Stimulated activated naive CD8-positive, alpha-beta T cell treated with anti-CD3 and anti-CD28 coated beads, Interleukin-15, Interleukin-2, amounts not matched to agents 100 ng/mL and 50 ng/mL, for 24 hours (primary cell): Measurements from ENCODE around the gene SNTG2.

Experiments used
- H3K27ac Mint-ChIP-seq: one replicate; pipeline ENCODE4 v1.8.0; 2021; ENCODE audit warnings: mild to moderate bottlenecking, mixed read lengths
- H3K27me3 Mint-ChIP-seq: one replicate; pipeline ENCODE4 v1.8.0; 2021; ENCODE audit warnings: mixed read lengths
- H3K36me3 Mint-ChIP-seq: one replicate; pipeline ENCODE4 v1.8.0; 2021; ENCODE audit warnings: low read depth, mixed read lengths
- H3K4me1 Mint-ChIP-seq: one replicate; pipeline ENCODE4 v1.8.0; 2021; ENCODE audit warnings: low read depth, mixed read lengths
- H3K4me3 Mint-ChIP-seq: one replicate; pipeline ENCODE4 v1.8.0; 2021; ENCODE audit warnings: mild to moderate bottlenecking, mixed read lengths
- H3K9me3 Mint-ChIP-seq: one replicate; pipeline ENCODE4 v1.8.0; 2021; ENCODE audit warnings: mixed read lengths

Gene SNTG2

DNA sequence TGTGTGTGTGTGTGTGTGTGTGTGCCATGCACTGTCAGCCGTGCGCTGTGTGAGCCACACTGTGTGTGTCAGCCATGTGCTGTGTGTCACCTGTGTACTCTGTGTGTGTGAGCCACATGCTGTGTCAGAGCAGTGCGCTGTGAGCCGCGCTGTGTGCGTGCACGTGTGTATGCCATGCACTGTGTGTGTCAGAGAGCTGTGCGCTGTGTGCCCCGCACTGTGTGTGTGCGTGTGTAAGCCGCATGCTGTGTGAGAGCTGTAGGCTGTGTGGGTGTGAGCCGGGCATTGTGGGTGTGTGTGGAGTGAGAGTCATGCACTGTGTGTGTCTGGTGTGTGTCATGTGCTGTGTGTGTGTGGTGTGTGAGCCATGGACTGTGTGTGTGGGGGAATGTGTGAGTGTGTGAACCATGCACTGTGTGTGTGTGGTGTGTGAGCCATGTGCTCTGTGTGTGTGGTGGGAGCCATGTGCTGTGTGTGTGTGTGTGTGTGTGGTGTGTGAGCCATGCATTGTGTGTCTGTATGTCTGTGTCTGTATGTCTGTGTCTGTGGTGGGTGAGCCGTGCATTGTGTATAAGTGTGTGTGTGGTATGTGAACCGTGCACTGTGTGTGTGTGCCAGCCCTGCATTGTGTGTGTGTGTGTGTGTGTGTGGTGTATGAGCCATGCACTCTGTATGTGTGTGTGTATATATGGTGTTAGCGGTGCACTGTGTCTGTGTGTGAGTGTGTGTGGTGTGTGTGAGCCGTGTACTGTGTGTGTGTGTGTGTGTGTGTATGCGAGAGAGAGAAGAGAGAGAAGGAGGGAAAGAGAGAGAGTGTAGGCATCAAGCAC, 356.3 kb downstream of the SNTG2 start:
- Mint-ChIP-seq H3K9me3 (no peaks in the 10 kb centered on the region), H3K4me3 (no peak overlapping the region), H3K4me1 (peaks cover 7% of the 10 kb centered on the region), H3K27ac (no peak overlapping the region), H3K27me3 (no peaks in the 10 kb centered on the region), H3K36me3 (no peaks in the 10 kb centered on the region)

DNA sequence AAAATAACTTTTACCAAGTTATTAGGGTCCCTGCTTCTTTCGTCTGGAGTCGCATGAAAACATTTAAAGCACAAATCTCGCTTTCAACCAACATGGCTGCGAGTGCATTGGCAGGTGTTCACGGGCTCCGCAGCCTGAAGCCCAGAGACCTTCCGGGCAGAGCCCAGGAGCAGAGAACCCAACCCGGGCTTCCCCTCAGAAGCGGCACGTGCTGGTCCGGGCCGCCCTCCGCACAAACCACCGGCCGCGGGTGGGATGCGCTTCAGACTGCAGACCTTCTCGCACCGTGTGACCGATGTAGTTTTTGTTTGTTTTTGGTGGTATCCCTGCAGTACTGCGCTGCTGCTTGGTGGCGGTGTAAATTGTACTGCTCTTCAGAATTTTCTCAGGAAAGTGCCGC, 357.0 kb downstream of the SNTG2 start:
- Mint-ChIP-seq H3K27me3 (no peaks in the 10 kb centered on the region), H3K4me1 (peaks cover 2% of the 10 kb centered on the region), H3K36me3 (no peaks in the 10 kb centered on the region), H3K9me3 (no peaks in the 10 kb centered on the region), H3K4me3 (no peak overlapping the region), H3K27ac (no peak overlapping the region)

DNA sequence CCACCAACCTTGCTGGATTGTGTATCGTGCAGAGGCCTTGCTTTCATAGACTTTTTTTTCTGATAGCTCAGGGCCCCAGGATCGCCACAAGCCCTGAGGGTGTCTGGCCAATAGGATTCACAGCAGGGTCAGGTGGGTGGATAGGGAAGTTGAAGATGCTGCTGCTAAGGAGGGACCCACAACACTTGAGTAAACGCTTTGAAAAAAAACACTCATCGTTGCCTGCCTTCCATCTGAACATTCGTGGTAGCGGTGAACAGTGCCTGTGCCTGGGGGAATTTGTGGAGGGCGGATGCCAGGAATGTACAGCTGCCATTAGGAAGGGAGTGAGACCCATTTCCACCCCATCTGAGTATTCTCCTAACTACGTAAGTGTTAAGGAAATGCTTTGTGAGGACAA, 358.0 kb downstream of the SNTG2 start:
- Mint-ChIP-seq H3K27me3 (no peaks in the 10 kb centered on the region), H3K36me3 (no peaks in the 10 kb centered on the region), H3K4me1 (no peaks in the 10 kb centered on the region), H3K4me3 (no peak overlapping the region), H3K9me3 (no peaks in the 10 kb centered on the region), H3K27ac (no peak overlapping the region)

DNA sequence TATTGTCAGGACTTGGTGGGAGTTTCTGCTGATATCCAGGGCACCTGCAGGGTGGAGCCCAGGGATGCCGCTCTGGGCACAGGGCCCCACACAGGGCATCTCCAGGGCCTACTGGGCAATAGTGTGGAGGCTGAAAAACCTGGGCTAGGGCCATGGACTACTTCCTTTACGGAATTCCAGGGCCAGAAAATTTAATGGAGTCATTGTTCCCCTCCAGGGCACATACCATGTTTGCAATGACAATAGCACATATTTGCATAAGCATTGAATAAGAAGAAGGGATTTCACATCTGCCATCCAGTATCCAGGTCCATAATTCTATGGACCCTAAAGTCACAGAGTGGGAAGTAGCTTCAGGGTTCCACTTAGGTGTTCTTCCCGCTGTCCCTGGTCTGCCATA, 358.9 kb downstream of the SNTG2 start:
- Mint-ChIP-seq H3K4me1 (no peaks in the 10 kb centered on the region), H3K4me3 (no peak overlapping the region), H3K27me3 (no peaks in the 10 kb centered on the region), H3K36me3 (no peaks in the 10 kb centered on the region), H3K9me3 (no peaks in the 10 kb centered on the region), H3K27ac (no peak overlapping the region)

DNA sequence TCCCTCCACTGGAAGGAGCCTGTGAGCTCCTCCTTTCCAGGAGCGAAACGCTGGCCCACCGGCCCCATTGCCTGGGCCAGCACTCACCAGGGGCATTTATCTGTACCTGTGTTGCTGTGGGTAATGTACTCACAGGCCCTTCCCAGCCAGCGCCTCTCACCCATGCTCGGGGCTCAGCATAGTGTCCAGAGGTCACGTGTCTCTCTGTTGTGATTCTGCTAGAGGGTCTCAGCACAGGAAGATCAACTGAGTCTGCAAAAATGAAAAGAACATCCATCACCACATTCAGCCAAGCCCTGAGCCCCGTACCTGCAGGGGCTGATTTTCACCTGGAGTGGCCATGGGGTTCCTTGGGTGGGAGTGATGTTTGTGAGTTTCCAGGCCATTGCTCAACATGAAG, 359.6 kb downstream of the SNTG2 start:
- Mint-ChIP-seq H3K27ac (no peak overlapping the region), H3K4me1 (no peaks in the 10 kb centered on the region), H3K36me3 (no peaks in the 10 kb centered on the region), H3K27me3 (no peaks in the 10 kb centered on the region), H3K9me3 (no peaks in the 10 kb centered on the region), H3K4me3 (no peak overlapping the region)

DNA sequence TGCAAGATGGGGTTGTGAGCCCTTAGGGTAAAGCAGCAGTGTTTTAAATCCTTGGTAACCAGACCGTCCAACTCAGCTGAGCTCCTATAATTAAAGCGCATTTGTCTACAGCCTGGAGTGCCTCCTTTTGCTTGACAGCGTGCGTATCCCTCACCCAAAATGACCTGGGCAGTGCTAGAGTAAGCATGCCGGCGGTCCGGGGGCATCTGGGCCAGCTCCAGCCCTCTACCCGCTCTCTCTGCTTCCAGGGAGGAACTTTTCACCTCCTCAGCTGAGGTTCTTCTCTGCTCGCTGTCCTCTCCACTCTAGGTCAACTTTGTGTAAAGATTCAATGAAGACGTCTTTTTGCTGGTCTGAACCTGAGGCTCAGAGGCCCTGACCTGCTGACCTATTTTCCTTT, 360.2 kb downstream of the SNTG2 start:
- no peak overlapping the region for H3K27ac Mint-ChIP-seq
- H3K9me3 Mint-ChIP-seq, result no peaks in the 10 kb centered on the region
- H3K36me3 Mint-ChIP-seq, result no peaks in the 10 kb centered on the region
- H3K4me1 Mint-ChIP-seq, result no peaks in the 10 kb centered on the region
- peaks cover 2% of the 10 kb centered on the region for H3K27me3 Mint-ChIP-seq
- no peak overlapping the region for H3K4me3 Mint-ChIP-seq

DNA sequence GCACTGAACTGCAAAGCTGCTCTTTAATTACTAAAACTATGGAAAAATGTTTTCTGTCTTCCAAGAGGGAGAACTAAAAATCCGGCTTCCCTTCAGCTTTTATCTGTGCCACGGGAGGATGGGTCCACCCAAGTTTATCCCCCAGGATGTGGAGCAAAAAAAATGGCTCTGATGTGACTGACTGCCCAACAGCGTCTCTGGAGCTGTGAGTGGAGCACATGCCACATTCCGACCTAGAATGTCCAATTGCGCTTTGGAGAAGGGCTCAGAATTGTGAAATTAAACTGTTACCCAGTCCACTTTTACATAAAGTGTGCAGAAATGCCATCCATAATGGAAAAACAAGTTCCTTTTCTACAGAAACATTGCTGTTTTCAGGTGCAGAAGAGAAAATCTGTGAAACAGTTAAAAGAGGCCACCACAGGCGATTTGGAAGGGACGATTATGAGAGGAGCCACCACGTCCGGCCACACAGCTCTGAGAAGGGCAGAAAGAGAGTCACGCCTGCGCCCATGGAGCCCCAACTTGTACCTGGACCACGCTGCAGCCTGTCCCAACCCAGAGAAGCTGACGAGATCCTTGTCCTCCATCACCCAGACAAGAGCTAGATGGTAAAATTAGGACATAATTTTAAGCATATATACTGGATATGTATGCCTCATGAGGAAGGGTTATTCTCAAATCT, 362.7 kb downstream of the SNTG2 start:
- Mint-ChIP-seq H3K36me3 (no peaks in the 10 kb centered on the region), H3K27ac (no peak overlapping the region), H3K4me1 (no peaks in the 10 kb centered on the region), H3K4me3 (no peak overlapping the region), H3K27me3 (peaks cover 4% of the 10 kb centered on the region), H3K9me3 (no peaks in the 10 kb centered on the region)

DNA sequence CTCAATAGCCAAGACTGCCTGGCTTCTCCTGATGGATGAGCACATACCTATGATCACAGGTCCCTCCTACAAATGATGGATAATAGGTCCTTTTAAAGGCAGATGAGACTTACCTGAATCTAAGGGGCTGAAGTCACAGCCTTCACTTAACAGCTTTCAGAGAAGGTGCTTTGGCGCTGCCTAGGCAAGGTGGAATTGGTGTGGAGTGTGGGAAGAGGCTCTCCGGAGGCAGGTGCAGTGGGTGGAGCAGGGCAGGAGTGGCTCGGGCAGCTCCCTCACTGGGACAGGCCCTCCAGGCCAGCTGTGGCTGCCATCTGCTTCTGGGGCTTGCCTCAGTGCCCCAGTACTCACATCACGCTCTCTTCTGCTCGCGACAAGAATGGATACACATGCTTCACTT, 363.6 kb downstream of the SNTG2 start:
- Mint-ChIP-seq H3K4me3 (no peak overlapping the region), H3K27ac (no peak overlapping the region), H3K27me3 (peaks cover 4% of the 10 kb centered on the region), H3K9me3 (no peaks in the 10 kb centered on the region), H3K4me1 (no peaks in the 10 kb centered on the region), H3K36me3 (no peaks in the 10 kb centered on the region)

DNA sequence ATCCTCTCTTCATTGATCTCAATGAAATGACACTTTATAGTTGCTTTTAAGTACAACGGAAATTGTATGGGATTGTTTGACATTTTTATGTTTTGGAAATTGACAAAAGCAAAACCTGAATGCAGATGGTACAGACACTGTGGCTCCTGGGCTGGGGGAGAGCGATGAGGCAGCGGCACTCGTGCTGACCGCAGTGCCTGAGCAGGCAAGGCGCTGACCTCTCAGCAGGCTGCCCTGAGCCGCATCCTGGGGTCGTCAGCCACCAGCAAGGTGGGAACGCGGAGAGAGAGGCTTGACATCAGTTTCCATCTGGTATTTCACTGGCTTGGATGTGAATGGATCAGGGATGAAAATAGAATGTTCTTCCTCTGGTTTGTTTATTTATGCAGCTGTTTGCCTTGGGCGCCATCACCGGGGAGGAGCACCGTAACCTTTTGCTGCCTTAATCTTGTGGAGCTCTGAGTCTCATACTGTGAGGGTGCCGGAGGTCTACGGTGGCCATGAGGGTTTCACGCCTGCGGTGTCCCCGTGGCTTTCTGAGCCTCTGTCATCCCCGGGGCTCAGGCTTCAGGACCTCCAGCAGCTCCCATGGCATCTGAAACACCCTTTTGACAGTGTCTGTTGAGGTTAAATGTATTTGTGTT, 367.8 kb downstream of the SNTG2 start:
- Mint-ChIP-seq H3K27me3 (peaks cover 4% of the 10 kb centered on the region), H3K9me3 (no peaks in the 10 kb centered on the region), H3K27ac (no peak overlapping the region), H3K4me1 (no peaks in the 10 kb centered on the region), H3K4me3 (no peak overlapping the region), H3K36me3 (no peaks in the 10 kb centered on the region)

DNA sequence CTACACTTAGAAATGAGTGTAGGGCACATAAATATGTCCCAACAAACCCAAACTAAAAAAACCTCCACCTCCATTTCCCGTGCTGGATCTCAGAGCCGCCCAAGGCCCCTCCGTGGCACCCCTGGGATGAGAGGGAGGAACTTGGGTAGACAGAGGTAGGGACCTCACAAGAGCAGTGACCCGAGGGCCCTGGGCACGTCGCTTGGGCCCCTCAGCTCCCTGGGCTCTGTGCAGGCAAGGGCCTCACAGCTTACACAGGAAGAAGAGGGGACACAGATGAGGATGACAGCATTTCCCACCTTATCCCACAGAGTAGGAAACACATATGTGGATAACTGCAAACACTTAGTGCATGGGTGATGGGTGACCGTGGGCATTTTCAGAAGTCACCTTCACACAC, 368.7 kb downstream of the SNTG2 start:
- H3K36me3 Mint-ChIP-seq, result no peaks in the 10 kb centered on the region
- H3K4me1 Mint-ChIP-seq, result no peaks in the 10 kb centered on the region
- no peak overlapping the region for H3K27ac Mint-ChIP-seq
- no peak overlapping the region for H3K4me3 Mint-ChIP-seq
- peaks cover 4% of the 10 kb centered on the region for H3K27me3 Mint-ChIP-seq
- no peaks in the 10 kb centered on the region for H3K9me3 Mint-ChIP-seq

DNA sequence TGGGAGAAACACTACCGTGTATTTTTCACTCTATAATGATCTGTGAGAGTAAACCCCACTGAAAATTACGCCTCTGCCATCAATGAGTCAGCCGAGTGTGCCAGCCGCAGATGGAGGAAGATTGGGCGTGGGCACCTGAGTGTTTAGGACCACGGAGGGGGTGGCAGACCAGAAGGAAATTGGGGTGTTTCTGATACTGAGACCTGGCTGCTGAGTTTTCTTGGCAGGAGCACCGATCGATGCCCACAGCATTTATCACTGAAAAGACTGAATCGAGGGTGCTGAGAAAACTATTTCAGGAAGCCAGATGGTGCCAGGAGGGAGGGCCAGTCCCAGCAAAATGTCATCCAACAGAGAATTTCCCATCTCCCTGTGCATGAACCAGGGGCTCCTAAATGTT, 370.7 kb downstream of the SNTG2 start:
- Mint-ChIP-seq H3K27me3 (no peaks in the 10 kb centered on the region), H3K36me3 (no peaks in the 10 kb centered on the region), H3K4me3 (no peak overlapping the region), H3K27ac (no peak overlapping the region), H3K9me3 (no peaks in the 10 kb centered on the region), H3K4me1 (no peaks in the 10 kb centered on the region)

DNA sequence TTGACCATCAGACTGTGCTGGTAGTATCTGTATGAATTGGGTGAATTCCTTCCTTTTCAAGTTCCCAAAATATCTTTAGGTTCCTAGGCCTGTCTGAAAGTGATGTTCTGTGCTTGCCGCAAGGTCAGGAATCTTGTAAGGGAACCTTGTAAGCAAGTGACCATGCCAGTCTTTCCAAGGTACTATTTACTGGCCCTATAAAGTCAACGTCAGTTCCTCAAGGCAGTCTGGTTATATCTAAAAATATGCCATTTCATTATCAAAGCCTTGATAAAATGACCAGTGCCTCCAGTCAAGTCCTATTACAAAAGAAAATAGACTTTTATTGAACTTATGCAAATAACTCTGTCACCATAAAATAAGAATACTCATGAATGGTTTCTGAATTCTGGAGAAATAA, 374.2 kb downstream of the SNTG2 start:
- Mint-ChIP-seq H3K27ac (no peak overlapping the region), H3K27me3 (no peaks in the 10 kb centered on the region), H3K4me3 (no peak overlapping the region), H3K4me1 (no peaks in the 10 kb centered on the region), H3K36me3 (no peaks in the 10 kb centered on the region), H3K9me3 (no peaks in the 10 kb centered on the region)

DNA sequence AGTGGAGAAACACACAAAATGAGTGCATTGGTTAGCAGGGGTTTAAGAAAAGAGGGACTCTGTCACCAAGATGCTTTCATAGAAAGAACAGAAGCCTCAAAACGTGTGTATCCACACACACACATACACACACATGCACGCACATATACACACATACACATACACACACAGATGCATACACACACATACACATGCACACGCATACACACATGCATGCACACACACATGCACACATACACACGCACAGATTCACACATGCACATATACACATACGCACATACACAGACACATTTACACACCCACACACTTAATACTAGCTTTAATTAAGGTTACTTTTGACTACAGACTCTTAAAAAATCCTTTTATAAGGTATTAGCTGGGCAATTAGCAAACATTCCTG, 378.0 kb downstream of the SNTG2 start:
- Mint-ChIP-seq H3K36me3 (no peaks in the 10 kb centered on the region), H3K4me3 (no peak overlapping the region), H3K27me3 (no peaks in the 10 kb centered on the region), H3K9me3 (peaks cover 5% of the 10 kb centered on the region), H3K4me1 (no peaks in the 10 kb centered on the region), H3K27ac (no peak overlapping the region)

DNA sequence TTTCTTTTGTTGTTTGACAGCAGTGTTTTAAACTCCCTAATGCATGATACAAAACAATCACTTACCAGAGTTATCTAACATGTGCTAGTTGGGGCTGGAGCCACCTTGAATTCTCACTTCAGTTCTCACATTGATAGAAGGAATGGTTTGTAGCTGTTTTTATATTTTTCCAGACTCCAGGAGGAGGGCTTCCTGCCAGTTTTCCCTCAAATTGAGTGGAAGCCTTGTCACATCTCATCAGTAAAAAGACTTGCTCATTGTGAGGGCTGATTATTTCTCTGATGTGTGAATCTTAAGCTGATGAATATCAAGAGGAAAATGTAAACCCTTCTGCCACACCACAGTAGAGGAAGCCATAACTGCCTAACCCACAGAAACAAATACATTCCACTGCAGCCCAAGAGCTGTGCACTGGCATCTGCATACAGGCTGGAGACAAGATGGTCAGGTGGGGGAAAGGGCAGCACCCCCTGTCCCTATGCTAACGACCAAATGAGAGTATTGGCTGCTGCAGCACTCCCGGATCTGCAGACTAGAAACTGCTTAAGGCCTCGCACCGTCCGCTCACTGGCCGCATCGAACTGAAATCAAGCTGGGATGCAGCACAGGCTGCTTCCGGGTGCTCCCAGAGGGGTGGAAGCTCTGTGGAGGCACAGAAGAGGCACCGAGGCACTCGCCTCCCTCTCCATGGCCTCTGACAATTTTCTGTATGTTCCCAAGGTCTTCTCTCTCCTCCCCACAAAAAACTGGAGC, 388.9 kb downstream of the SNTG2 start:
- no peaks in the 10 kb centered on the region for H3K27me3 Mint-ChIP-seq
- H3K4me3 Mint-ChIP-seq, result no peak overlapping the region
- H3K9me3 Mint-ChIP-seq, result no peaks in the 10 kb centered on the region
- no peak overlapping the region for H3K27ac Mint-ChIP-seq
- H3K36me3 Mint-ChIP-seq, result no peaks in the 10 kb centered on the region
- H3K4me1 Mint-ChIP-seq, result no peaks in the 10 kb centered on the region

DNA sequence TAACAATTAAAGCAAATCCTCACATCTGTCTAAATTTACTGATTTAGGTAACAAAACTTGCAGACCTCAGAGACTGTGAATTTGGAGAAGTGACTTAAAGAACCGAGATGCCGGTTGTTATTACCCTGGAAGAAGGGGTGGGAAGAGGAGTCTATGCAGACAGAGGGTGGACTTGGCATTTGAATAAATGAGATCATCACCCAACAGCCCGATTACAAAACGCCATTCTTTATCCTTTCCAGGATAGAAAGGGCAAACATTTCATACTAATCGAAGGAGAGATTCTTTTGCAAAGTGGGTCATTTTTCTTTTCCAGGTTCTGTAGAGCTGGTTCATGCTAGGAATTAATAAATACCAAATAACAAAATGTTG, 389.5 kb downstream of the SNTG2 start:
- H3K27ac Mint-ChIP-seq, result no peak overlapping the region
- no peaks in the 10 kb centered on the region for H3K27me3 Mint-ChIP-seq
- no peaks in the 10 kb centered on the region for H3K9me3 Mint-ChIP-seq
- no peak overlapping the region for H3K4me3 Mint-ChIP-seq
- H3K4me1 Mint-ChIP-seq, result no peaks in the 10 kb centered on the region
- no peaks in the 10 kb centered on the region for H3K36me3 Mint-ChIP-seq
